DMS 273 (cell line): ENCODE measurements around the gene NT5C1A.
A peak's percentile ranks its signal among the peaks of the same experiment; 100 is the strongest.

Experiments
- DNase-seq: peaks from one replicate; lab custom pipeline; 2025; ENCODE audit not compliant: unreplicated experiment; lab: John Stamatoyannopoulos, UW

The NT5C1A gene

GRCh38 chr1:39671793-39672550 is at the start of gene NT5C1A:
Gene NT5C1A (minus strand): TSS chr1:39672107. CDS start chr1:39672038, 69 bp downstream.
- DNase-seq = peak; percentile 98

GRCh38 chr1:39721664-39722063 is 49.8 kb upstream of the NT5C1A start:
- DNase-seq = no peak

- peak; percentile 100 for DNase-seq
Measured at GRCh38 chr1:39720094-39720999, 48.4 kb upstream of the NT5C1A start.

GRCh38 chr1:39717809-39718208 is 45.9 kb upstream of the NT5C1A start:
- DNase-seq = no peak

GRCh38 chr1:39713557-39713956 is 41.6 kb upstream of the NT5C1A start:
- DNase-seq = no peak

GRCh38 chr1:39711966-39712340 is 40.0 kb upstream of the NT5C1A start:
- no peak for DNase-seq

- DNase-seq = no peak
Measured at GRCh38 chr1:39711104-39711965, 39.4 kb upstream of the NT5C1A start.

GRCh38 chr1:39707506-39707905 is 35.6 kb upstream of the NT5C1A start:
- no peak for DNase-seq

- DNase-seq = no peak
Measured at GRCh38 chr1:39704757-39705156, 32.9 kb upstream of the NT5C1A start.

- DNase-seq = peak; percentile 95
Measured at GRCh38 chr1:39701049-39701439, 29.1 kb upstream of the NT5C1A start.

- DNase-seq = no peak
Measured at GRCh38 chr1:39700348-39700747, 28.4 kb upstream of the NT5C1A start.

- no peak for DNase-seq
Measured at GRCh38 chr1:39699419-39699818, 27.5 kb upstream of the NT5C1A start.

- DNase-seq = no peak
Measured at GRCh38 chr1:39698568-39698967, 26.7 kb upstream of the NT5C1A start.

- no peak for DNase-seq
Measured at GRCh38 chr1:39696448-39696847, 24.5 kb upstream of the NT5C1A start.

- DNase-seq = no peak
Measured at GRCh38 chr1:39695016-39695415, 23.1 kb upstream of the NT5C1A start.

GRCh38 chr1:39694026-39694425 is 22.1 kb upstream of the NT5C1A start:
- DNase-seq = no peak

GRCh38 chr1:39692152-39693074 is 20.5 kb upstream of the NT5C1A start:
- DNase-seq = peak; percentile 99

- peak; percentile 100 for DNase-seq
Measured at GRCh38 chr1:39691383-39692151, 19.7 kb upstream of the NT5C1A start, which contains the start of gene HPCAL4. Gene HPCAL4 (minus strand): TSS chr1:39691433. CDS start chr1:39684603, 6,830 bp downstream.

GRCh38 chr1:39690794-39691382 is 19.0 kb upstream of the NT5C1A start:
- no peak for DNase-seq
